Amygdala (tissue), 56 donors: Measurements from ENCODE around the gene SSH3.
A peak's percentile ranks its signal among the peaks of the same experiment; 100 is the strongest.
"Not testable (repeated sequence)": the region's sequence is repeated elsewhere in the genome, so short reads cannot be mapped to it uniquely, and the experiment has no call there.

Experiments
- DNase-seq, 56 donors: peaks; one replicate each; lab custom pipeline; 2025; lab: John Stamatoyannopoulos, UW

SSH3 gene

DNA sequence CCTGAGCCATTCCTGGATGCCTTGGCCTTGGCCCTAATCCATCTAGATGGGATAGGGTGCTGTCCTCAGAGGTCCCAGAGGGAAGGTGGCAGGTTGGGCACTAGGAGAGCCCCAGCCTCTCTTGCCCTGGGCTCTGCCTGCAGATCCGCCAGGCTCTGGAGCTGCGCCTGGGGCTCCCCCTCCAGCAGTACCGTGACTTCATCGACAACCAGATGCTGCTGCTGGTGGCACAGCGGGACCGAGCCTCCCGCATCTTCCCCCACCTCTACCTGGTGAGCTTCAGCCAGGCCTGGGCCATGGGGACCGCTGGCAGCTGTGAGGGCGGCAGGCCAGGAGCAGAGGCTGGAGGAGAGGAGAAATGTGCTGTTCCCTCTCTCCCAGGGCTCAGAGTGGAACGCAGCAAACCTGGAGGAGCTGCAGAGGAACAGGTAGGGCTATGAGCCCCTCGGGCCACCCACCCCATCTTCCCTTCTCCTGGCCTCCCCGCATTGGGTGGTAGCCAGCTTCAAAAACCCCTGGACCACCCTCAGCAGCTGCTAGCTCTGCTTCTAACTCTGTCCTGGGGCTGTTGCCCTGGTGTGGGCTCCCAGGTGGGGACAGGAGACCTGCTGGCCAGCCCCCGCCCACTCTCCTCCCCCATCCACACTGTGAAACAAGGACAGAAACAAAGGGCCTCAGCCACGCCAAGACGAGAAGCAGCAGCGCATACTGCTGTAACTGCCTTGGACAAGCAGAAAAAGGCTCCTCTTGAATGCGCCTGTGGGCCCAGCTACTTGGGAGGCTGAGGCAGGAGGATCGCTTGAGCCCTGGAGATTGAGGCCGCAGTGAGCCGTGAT lies 4.9 kb downstream of the SSH3 start:
- DNase-seq: no peak

- no peak for DNase-seq
These were observed 5.8 kb downstream of the SSH3 start for GRCh38 chr11:67309166-67309565.

DNA sequence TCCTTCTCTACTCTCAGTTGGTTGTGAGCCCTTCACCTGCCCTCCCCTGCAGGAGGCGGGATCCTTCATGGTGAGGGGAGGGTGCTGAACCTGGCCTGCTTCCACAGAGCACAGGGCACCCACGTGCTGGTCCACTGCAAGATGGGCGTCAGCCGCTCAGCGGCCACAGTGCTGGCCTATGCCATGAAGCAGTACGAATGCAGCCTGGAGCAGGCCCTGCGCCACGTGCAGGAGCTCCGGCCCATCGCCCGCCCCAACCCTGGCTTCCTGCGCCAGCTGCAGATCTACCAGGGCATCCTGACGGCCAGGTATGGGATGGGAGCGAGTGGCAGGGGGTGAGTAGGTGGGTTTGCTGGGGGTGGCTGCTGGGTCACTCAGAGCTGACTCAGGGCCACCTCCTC lies 6.3 kb downstream of the SSH3 start:
- no peak for DNase-seq

GRCh38 chr11:67310246-67311050 lies 7.1 kb downstream of the SSH3 start:
- no peak for DNase-seq

- no peak for DNase-seq
These were observed 7.8 kb downstream of the SSH3 start for GRCh38 chr11:67311051-67311555.

GRCh38 chr11:67311556-67312082 lies 8.3 kb downstream of the SSH3 start:
- DNase-seq: no peak

DNA sequence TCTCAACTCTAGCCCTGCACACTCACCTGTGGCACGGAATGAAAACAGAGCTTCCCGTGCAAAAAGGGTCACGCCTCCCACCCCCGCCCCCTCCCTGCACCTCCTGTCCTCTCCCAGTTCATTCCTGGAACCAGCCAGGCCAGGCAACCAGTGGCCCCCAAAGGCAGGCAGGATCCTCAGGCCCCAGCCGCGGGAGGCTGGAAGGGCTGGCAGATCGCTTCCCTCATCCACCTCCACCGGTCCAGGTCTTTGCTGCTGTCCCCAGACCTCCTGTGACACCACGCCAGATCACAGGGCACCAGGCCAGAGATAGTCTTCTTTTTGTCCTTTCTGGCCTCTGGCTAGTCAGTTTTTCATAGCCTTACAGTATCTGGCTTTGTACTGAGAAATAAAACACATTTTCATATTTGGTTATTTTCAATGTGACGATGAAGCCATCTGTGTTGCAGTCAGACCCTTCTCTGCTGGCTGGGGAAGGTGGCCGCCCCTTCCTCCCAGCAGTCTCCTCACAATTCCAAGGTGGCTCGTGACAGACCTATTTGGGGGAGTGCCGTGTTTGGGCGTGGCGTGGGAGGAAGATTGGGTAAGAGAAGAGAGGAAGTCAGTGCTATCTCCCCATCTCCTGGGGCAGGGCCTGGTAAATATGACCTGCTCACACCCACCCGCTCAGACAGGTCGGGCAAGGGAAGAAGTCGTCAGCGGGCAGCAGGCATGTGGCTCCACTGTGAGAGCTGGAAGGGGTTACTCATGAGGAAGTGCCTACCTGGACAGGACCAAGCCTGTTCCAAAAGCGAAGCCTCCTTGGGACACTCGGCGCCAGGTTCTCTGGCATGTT lies 9.1 kb downstream of the SSH3 start:
- DNase-seq: no peak

GRCh38 chr11:67313125-67313890 lies 10.0 kb downstream of the SSH3 start:
- no peak for DNase-seq

DNA sequence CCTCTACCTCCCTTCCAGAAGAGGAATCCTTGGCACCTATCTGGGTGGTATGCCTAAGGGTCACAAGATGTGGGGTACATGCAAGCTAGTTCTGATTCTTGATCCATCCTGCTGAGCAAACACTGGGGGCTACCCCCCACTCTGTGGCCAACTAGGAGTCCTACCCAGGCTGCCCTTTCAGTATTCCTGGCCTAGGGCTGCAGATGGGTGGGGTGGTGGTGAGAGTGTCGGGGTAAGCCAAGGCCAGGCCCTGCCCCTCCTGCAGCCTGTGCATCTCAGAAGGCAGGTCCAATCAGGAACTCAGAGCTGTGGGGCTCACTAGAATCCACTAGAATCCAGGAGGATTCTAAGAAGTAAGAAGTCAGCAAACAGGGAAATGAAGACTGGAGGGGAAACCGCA lies 10.9 kb downstream of the SSH3 start:
- no peak for DNase-seq

DNA sequence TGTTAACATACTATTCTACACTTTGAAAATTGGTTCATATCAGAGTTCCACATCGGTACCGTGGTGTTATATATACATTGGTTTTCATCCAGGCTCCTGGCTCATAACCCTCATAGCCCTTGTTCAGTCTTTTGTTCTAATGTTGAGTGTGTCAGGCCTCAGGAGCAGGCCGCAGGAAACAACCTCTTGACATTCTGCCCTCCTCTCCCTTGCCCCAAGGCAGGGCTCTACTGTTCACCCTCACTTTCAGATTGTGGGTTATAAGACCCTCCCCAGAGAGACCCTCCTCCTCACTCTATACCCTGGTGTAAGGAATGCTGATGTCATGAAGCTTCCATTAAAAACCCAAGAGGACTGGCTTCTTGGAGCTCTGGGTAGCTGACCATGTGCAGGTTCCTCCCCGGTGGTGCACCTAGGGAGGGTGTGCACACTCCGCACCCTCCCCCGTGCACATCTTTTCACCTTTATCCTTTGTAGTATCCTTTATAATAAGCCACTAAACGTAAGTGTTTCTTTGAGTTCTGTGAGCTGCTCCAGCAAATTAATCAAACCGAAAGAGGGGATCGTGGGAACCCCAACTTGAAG lies 12.1 kb downstream of the SSH3 start:
- no peak for DNase-seq

- no peak for DNase-seq
These were observed 13.5 kb downstream of the SSH3 start for GRCh38 chr11:67316882-67317204.

DNA sequence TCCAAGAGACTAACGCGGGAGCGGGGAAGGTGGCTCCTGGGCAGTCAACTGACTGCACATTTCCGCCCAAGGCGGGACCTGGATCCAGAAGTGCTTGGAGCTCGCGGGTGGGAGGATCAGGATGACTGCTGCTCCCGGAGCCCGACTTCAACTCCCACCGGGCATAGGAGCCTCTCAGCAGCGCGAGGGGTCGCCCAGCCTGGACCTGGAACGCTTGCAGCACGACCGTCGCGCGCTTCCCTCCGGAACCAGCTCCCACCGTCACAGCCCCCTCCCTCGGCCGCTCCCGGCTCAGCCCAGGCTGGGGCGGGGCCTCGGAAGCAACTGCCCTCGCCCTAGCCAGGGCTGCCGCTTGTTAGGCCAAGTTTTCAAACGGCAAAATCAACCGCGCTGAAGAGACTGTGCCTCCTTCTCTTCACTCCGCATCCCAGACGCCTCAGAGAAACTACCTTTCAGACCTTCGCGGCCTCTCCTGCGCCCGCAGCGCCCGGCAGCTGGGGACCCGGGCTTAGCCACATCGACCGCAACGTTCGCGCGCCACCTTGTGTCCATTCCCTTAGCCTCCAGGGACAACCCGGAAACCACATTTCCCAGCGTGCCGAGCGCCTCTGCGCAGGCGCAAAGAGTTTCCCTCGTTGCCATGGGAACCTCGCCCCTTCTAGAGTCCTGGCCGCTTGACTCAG lies 14.0 kb downstream of the SSH3 start:
- peak; percentile 69 to 99 (median 92) for DNase-seq

- DNase-seq: no peak
These were observed 14.7 kb downstream of the SSH3 start for GRCh38 chr11:67317888-67318555.

GRCh38 chr11:67318876-67319275 lies 15.5 kb downstream of the SSH3 start:
- DNase-seq: not testable (repeated sequence)

DNA sequence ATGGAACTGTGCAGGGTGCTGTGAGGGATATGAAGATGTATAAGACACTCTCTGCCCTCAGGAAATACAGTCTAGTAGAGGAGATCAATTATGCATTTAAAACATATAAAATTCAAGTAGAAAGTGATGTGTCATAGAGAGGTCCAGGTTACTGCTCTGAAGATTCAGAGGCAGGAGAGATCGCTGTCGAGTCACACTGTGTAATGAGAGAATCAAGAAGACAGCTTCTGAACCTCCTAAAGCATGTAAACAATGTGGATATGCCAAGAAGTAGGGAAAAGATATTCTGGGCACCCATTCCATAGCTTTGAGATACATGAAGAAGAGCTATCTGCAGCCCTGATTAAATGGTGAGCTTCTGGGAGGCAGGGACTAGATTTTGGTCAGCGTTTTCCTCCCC lies 16.7 kb downstream of the SSH3 start:
- DNase-seq: no peak

- DNase-seq: no peak
These were observed 17.4 kb downstream of the SSH3 start for GRCh38 chr11:67320691-67321090.

DNA sequence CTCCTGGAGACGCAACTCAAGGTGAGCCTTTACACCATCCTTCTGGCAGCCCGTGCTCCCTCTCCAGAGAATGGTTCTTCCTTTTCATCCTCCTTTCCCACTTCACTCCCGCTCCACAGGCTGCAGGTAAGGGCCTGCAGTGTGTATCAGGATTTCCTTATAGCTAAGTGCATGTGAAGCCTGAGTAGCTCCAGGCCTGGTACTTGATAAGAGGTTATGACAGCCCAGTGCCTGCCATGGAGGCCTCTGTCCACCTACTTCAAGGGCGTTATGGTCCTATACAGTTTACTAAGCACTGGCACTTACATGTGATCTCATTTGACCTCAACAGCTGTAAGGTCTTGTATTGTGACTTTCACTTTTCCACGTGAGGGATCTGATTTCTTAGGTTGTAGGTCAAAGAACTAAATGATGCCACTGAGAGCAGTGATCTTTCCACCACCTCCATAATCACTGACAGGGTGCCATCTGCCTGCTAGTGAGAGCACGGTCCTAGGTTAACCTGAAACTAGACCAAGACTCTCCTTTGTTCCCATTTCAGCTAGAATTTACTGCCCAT lies 18.1 kb downstream of the SSH3 start:
- no peak for DNase-seq

DNA sequence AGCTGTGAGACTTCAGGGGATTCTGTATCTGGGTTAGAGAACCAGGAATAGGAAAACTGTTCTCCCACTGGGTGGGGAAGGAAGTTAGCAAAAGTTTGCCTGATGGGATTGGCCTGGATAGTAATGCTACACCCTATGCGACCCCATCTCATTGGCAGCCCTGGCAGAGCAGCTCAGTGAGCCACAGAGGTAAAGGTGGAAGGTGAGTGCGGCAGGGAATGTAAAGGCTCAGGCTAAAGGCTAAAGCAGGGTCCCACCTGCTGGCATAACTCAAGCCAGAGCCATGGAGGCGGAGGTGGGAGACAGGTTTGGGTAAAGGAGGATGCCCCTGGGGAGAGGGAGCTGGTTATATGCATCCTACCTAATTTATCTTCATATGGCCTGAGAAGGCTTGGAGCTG lies 18.7 kb downstream of the SSH3 start:
- DNase-seq: no peak
